Measurements from ENCODE around the gene FYN.
"Not testable (repeated sequence)": the region's sequence is repeated elsewhere in the genome, so short reads cannot be mapped to it uniquely, and the experiment has no call there.

The FYN gene

GRCh38 chr6:111789598-111789997 lies 83.7 kb downstream of the FYN start:
- DNase-seq (ENCODE audit: low read depth): no peak

GRCh38 chr6:111788379-111789276 lies 84.6 kb downstream of the FYN start:
- DNase-seq (ENCODE audit: low read depth): no peak

- not testable (repeated sequence) for DNase-seq (ENCODE audit: low read depth)
These were observed 87.1 kb downstream of the FYN start for GRCh38 chr6:111786151-111786550.

- no peak for DNase-seq (ENCODE audit: low read depth)
These were observed 88.8 kb downstream of the FYN start for GRCh38 chr6:111784433-111784832.

DNA sequence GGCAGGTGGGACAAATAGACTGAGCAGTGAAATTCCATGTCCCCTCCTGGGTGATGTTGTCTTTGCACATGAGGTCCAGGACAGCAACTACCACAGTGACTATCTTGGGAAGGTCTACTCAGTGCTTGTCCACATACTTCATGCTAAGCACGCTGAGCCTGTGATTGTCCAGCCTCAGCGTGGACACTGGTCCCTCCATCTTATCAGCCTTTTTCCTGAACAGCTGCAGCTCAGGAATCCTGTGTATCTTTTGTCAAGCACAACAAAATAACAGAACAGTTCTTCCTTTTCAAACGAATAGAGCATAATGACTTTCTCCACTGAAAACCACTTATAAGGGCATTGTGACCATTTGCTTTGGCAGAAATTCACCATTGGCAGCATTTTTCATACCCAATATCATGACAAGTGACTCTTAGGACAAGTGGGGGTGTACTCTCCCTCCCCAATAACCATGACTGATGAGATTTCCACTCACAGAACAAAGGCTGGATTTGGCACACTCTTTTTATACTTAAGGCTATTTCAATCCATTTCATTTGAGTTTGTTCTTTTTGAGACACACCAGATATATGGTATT lies 90.3 kb downstream of the FYN start:
- no peak for DNase-seq (ENCODE audit: low read depth)

DNA sequence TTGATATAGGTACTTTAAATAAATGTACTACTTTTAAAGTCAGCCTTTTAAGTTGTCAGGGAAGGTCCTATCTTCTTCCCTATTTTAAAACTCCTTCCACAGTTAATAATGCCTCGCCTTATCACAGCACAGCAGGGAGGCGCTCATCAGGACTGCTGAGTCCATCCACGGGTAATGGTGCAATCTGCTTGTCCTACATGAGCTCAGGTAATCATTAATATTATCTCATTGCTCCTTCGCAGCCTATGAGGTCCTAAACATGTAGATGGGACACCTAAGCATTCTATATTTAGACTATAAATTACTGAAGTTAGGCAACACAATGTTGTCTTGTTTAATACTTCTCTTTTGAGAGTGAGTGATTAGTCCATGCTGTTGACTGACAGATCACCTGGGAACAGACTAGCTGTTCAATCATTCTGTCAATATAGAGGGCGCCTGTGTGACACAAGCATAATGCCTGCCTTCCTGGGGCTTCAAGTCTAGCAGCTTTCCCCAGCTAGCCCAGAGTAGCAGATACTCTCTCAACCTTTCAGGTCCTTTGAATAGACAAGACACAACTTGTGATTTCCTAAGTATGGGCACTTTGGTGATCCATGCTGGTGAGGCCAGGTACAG lies 91.0 kb downstream of the FYN start:
- no peak for DNase-seq (ENCODE audit: low read depth)

GRCh38 chr6:111781041-111781708 lies 92.1 kb downstream of the FYN start:
- no peak for DNase-seq (ENCODE audit: low read depth)

- DNase-seq (ENCODE audit: low read depth): no peak
These were observed 92.9 kb downstream of the FYN start for GRCh38 chr6:111780393-111780792.

- no peak for DNase-seq (ENCODE audit: low read depth)
These were observed 93.6 kb downstream of the FYN start for GRCh38 chr6:111779660-111780059.

GRCh38 chr6:111779031-111779430 lies 94.2 kb downstream of the FYN start:
- no peak for DNase-seq (ENCODE audit: low read depth)

GRCh38 chr6:111777357-111777756 lies 95.9 kb downstream of the FYN start:
- no peak for DNase-seq (ENCODE audit: low read depth)

DNA sequence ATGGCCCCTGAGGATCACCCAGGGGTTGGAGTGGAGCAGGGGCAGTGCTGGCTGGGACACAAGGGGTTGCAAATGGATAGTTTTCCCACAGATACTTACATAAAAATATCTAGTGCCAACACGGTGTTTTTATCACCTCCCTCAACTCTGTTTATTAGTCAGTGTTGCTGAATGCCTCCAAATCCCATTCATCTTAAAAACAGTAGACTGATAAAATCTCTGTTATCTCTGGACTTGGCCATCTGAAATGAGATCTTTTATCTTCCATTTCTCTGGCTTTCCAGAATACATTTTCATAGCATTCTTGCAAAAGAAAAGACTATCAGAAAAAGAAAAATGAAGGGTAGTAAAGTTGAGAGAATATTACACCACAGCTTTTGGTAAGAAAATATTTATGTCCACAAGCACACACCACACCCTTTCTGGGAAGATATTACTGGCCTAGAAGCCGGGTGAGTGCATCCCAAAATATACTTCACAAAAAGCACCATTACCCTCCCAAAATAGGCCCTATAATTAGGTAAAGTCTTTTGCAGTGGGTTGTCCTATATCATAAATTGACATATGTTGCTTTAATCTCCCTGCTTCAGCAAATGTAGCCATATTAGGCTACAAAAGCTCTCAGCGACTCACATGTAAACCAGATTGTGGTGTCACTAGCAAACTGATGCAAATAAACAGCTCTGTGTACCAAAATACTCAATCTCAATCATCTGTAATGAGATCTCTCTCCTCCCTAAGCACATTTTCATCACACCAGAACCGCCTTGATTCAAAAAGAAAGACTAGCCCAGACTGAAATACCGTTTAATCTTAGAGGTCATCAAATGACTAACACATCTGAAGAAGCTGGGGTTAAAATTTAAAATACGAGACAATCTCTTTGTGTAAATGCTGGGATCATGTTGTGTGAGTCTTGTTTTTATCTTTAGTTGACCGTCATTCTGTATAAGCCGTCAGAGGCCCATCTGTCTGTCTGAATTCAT lies 96.7 kb downstream of the FYN start:
- no peak for DNase-seq (ENCODE audit: low read depth)

DNA sequence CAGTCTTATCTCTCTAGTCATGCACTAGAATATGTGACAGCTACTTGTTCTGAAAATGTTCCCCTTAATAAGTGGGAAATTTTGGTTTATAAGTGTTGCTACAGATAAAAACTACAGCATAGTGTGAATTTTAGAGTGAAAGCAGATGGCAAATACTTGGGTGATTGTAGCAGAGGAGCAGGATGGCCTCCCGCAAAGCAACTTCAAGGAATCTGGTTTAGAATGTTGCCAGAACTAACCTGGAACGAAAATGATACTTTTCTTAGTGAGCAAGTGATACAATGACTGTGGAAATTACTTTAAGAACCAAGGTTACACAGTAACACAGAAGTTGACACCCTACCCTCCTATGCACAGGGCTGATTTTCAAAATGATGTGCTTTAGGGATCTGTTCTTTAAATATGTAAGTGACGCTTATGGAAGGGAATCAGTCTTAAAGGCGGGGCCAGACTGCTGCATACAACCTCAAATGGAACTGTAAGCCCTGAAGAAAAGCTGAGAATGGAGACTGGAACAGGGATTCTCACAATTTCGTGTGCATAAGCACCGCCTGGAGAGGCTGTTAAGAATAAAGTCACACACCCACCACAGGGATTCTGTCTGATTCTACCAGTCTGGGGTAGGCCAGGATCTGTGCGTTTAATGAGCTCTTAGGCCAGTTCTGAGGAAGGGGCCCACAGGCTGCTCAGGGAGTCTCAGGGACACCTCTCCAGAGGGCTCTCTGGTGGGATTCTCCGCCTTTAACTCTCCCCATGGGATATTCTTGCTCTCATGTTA lies 97.9 kb downstream of the FYN start:
- no peak for DNase-seq (ENCODE audit: low read depth)

DNA sequence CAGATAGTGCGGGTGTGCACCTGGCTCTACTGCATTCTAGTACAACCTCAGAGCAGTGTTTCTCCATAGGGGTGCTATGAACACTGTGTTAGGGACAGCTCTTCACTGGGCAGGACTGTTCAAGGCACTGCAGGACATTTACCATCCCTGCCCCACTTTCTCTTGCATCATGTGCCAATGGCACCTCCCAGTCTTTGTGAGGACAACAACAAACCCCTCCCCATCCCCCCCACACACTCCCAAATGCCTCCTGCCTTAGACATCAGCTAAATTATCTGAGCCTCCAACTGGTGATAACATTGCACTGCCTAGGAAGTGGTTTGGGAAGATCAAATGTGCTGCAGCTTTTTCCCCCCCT lies 98.9 kb downstream of the FYN start:
- no peak for DNase-seq (ENCODE audit: low read depth)

GRCh38 chr6:111773501-111774345 lies 99.5 kb downstream of the FYN start:
- no peak for DNase-seq (ENCODE audit: low read depth)

- DNase-seq (ENCODE audit: low read depth): no peak
These were observed 100.9 kb downstream of the FYN start for GRCh38 chr6:111772381-111772780.

DNA sequence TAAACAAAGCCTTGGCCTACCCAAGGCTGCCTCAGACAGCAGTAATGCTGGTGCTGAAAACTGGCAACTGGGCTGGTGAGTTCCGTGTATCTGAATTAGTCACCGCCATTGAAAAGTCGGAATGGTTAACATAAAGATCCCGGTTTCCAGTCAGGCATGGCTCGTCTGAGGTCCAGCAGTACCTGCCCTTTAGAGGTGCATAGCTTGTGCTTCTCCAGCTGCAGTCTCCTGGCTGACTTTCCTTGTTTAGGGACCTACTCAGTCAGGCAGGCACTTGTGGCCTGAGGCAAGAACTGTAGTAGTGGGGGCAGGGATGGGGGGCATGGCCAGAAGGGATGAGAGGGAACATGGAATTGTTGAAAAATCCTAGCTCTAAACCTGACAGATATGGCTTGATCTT lies 101.6 kb downstream of the FYN start:
- no peak for DNase-seq (ENCODE audit: low read depth)

DNA sequence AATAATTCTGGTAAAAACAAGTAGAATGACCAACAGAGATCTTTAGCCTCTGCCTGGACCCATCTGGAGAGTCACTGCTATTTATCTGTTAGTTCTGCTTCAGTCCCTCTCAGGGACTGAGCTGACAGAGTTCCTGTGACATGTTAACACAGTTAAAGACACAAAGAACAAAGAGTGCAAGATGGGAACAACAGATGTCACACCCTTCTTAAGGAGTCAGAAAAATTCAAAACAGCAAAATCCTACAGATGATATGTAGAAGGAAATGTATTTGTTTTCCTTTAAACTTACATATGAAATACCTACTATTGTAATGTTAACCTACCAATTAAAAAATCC lies 102.2 kb downstream of the FYN start:
- no peak for DNase-seq (ENCODE audit: low read depth)

DNA sequence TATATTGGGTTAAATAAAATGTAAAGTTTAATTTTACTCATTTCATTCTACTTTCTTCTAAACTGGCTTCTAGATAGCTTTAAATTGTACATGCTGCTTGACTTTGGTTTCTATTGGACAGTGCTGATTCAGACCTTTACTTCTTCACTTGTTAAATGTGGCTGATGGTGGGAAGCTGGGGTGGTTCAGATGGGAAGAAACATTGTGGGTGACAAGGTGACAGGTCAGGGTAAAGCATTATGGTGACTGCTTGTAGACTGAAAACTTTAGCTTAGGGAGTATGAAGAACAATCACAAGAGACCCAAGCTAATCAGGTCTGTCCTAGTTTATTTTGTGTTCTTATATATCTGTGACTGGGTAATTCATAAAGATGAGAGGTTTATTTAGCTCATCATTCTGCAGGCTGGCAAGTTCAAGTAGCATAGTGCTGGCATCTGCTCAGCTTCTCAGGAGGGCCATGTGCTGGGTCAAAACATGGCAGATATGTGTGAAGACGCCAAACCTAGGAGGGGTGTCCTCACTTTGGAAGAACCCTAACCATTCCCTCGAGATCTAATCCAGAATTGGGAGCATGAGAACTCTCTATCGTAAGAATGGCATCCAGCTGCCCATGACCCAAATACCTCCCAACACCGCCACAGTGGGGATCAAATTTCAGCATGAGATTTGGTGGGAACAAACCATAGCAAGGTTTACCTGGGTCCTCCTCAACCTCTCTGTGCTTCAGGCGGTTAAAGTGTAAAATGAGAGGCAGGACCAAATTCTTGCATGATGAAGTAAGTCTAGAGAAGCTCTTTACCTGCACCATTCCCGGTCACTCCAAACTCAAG lies 102.8 kb downstream of the FYN start:
- no peak for DNase-seq (ENCODE audit: low read depth)

All from stimulated activated CD8-positive, alpha-beta memory T cell treated with anti-CD3 and anti-CD28 coated beads, Interleukin-7, amount 100 ng/mL, for 24 hours (primary cell).